ENCODE measurements around the gene IRX3. TPM values are rescaled to one million over a fixed set of nuclear protein-coding genes. Genes with fewer than 3 reads are reported as not detected.
A peak's percentile ranks its signal among the peaks of the same experiment; 100 is the strongest.

IRX3 gene
- total RNA-seq, 2 donors from 2014 or later, result not detected

DNA sequence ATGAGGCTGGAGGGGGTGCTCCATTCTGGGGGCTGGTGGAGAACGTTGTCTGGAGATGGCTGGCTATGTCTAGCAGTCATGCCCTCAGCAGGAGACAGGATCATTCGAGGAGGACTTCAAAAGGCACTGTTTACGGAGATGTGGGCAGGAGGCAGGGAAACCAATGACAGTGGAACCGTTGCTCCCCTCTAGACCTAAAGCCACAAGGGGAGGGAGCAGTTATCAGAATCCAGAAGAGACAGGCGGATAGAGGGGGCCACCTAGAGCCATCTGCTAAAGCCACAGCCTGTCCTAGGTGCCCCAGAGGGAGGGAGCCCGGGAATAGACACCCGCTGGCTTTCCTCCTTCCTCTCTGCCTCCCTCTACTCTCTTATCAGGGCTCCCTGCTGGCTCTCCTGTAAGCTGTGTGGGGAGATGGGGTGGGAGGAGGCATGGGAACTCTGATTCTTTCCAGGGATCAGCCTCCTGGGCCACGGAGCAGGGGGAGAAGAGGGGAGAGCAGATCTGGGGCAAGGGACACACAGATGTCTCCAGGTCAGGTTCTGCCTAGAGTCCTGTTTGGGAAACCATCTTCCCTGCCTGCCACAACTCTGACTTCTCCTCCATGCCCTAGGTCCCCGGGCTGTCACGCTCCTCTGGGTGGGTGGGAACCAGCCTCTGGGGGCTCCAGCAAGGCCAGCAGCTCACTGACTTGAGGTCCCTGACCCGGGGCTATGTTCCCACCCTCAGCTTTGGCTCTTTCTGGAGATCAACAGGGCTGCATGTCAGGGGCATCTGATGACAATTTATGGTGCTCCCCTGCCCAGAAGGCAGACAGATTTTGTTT lies 42.3 kb downstream of the IRX3 start:
- Mint-ChIP-seq H3K27me3 (peaks cover 5 to 14% of the 10 kb centered on the region in 2 donors), H3K9me3 (peaks cover 4% of the 10 kb centered on the region), H3K27ac (no peak overlapping the region), H3K4me1 (ENCODE audit: low read depth in 2 of 2) (no peaks in the 10 kb centered on the region), H3K36me3 (no peaks in the 10 kb centered on the region), H3K4me3 (no peak overlapping the region)
- no peak for DNase-seq (ENCODE audit: low spot score)
- peak in 1 of 2 donors; percentile 22 for ATAC-seq

GRCh38 chr16:54243202-54243601 lies 43.4 kb downstream of the IRX3 start:
- no peak overlapping the region for H3K4me3 Mint-ChIP-seq
- H3K9me3 Mint-ChIP-seq, result peaks cover 4% of the 10 kb centered on the region
- DNase-seq (ENCODE audit: low spot score), result no peak
- no peaks in the 10 kb centered on the region for H3K36me3 Mint-ChIP-seq
- no peaks in the 10 kb centered on the region for H3K4me1 Mint-ChIP-seq (ENCODE audit: low read depth in 2 of 2)
- ATAC-seq, result no peak
- no peak overlapping the region for H3K27ac Mint-ChIP-seq
- peaks cover 5 to 9% of the 10 kb centered on the region in 2 donors for H3K27me3 Mint-ChIP-seq

DNA sequence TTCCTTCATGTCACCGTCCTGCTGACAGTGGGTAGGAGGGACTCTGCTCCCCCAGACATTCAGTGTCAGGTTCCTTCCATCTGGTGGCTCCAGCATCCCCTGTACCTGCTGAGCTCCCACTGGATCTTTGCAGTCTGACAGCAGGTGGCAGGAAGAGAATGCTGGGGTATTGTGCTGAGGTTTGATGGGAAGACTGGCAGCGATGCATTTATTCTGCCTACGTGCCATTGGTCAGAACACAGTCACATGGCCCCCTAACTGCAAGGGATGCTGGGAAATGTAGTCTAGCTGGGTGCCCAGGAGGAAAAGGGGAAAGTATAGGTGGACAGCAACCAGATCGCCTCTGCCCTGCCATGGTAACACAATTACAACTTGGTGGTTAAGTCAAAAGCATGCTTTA lies 44.4 kb downstream of the IRX3 start:
- DNase-seq (ENCODE audit: low spot score) (no peak), ATAC-seq (no peak)
- Mint-ChIP-seq H3K9me3 (peaks cover 4% of the 10 kb centered on the region), H3K27ac (no peak overlapping the region), H3K36me3 (no peaks in the 10 kb centered on the region), H3K4me3 (no peak overlapping the region), H3K27me3 (peaks cover 5 to 9% of the 10 kb centered on the region in 2 donors), H3K4me1 (ENCODE audit: low read depth in 2 of 2) (no peaks in the 10 kb centered on the region)

DNA sequence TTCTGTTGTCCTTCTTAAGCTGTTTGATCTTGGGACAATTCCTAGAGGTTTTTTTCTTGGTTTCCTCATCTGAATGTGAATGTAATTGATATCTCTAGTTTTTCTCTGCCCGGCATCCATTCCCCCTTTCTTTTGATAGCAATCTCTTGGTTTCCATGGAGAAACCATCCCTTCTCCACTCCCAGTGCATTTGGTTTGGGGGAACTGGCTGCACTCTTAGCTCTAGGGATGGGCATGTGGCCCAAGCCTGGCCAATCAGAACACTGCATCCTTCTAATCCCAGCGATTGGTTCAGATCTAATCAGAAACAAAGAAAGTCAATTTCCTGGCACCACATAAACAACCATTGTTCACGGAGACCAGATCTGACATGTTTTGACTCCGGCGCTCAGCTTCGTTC lies 45.1 kb downstream of the IRX3 start:
- no peaks in the 10 kb centered on the region for H3K36me3 Mint-ChIP-seq
- peaks cover 8 to 9% of the 10 kb centered on the region in 2 donors for H3K27me3 Mint-ChIP-seq
- ATAC-seq, result no peak
- no peak overlapping the region for H3K4me3 Mint-ChIP-seq
- H3K9me3 Mint-ChIP-seq, result peaks cover 4% of the 10 kb centered on the region
- no peaks in the 10 kb centered on the region for H3K4me1 Mint-ChIP-seq (ENCODE audit: low read depth in 2 of 2)
- no peak overlapping the region for H3K27ac Mint-ChIP-seq
- DNase-seq (ENCODE audit: low spot score), result no peak

- Mint-ChIP-seq H3K9me3 (no peaks in the 10 kb centered on the region), H3K4me1 (ENCODE audit: low read depth in 2 of 2) (no peaks in the 10 kb centered on the region), H3K4me3 (no peak overlapping the region), H3K36me3 (no peaks in the 10 kb centered on the region), H3K27ac (no peak overlapping the region), H3K27me3 (peaks cover 2 to 11% of the 10 kb centered on the region in 2 donors)
- ATAC-seq, result no peak
- no peak for DNase-seq (ENCODE audit: low spot score)
Observed at GRCh38 chr16:54240271-54241129, 46.1 kb downstream of the IRX3 start.

GRCh38 chr16:54239456-54239855 lies 47.1 kb downstream of the IRX3 start:
- Mint-ChIP-seq H3K9me3 (no peaks in the 10 kb centered on the region), H3K27ac (no peak overlapping the region), H3K27me3 (peaks cover 0 to 11% of the 10 kb centered on the region in 2 donors), H3K4me3 (no peak overlapping the region), H3K36me3 (no peaks in the 10 kb centered on the region), H3K4me1 (ENCODE audit: low read depth in 2 of 2) (no peaks in the 10 kb centered on the region)
- ATAC-seq (no peak), DNase-seq (ENCODE audit: low spot score) (no peak)

- DNase-seq (ENCODE audit: low spot score), result no peak
- ATAC-seq, result no peak
- Mint-ChIP-seq H3K27me3 (peaks cover 0 to 11% of the 10 kb centered on the region in 2 donors), H3K4me1 (ENCODE audit: low read depth in 2 of 2) (no peaks in the 10 kb centered on the region), H3K36me3 (no peaks in the 10 kb centered on the region), H3K27ac (no peak overlapping the region), H3K9me3 (no peaks in the 10 kb centered on the region), H3K4me3 (no peak overlapping the region)
Observed at GRCh38 chr16:54236773-54237172, 49.8 kb downstream of the IRX3 start.

GRCh38 chr16:54233615-54234014 lies 53.0 kb downstream of the IRX3 start:
- no peak overlapping the region for H3K4me3 Mint-ChIP-seq
- DNase-seq (ENCODE audit: low spot score) (no peak), ATAC-seq (no peak)
- no peaks in the 10 kb centered on the region for H3K36me3 Mint-ChIP-seq
- H3K27me3 Mint-ChIP-seq, result peaks cover 0 to 12% of the 10 kb centered on the region in 2 donors
- H3K9me3 Mint-ChIP-seq, result no peaks in the 10 kb centered on the region
- no peaks in the 10 kb centered on the region for H3K4me1 Mint-ChIP-seq (ENCODE audit: low read depth in 2 of 2)
- no peak overlapping the region for H3K27ac Mint-ChIP-seq
